ENCODE data around the gene KIRREL1.

GRCh38 chr1:158028969-158029368 is 35.5 kb downstream of the KIRREL1 start:
- TF ChIP-seq CTCF (IDR thresholded peaks at IDR 0.05; ENCODE audit: insufficient read depth, low read depth, low read length) (no peak), EZH2 (IDR thresholded peaks at IDR 0.05; ENCODE audit: insufficient read depth, low read length) (no peak)
